Epithelial cell of prostate (primary cell): ENCODE measurements around the gene SYT2.
"Not testable (repeated sequence)": the region's sequence is repeated elsewhere in the genome, so short reads cannot be mapped to it uniquely, and the experiment has no call there.

Experiments
- DNase-seq: peaks from one replicate; pipeline ENCODE4 v3.0.0-alpha.2; 2011; ENCODE audit warnings: low read depth, low spot score
- H3K27ac ChIP-seq: fragments of 450-650 bp; 2 replicates; pipeline ENCODE4 v1.5.1; 2017; ENCODE audit warnings: mild to moderate bottlenecking

SYT2 gene

GRCh38 chr1:202603435-202603834 is 106.8 kb downstream of the SYT2 start:
- no peak for DNase-seq
- H3K27ac ChIP-seq, result no peak overlapping the region

- no peak for DNase-seq
- H3K27ac ChIP-seq, result no peak overlapping the region
Measured at GRCh38 chr1:202600432-202601041, 109.7 kb downstream of the SYT2 start.

GRCh38 chr1:202599669-202600431 is 110.4 kb downstream of the SYT2 start:
- no peak overlapping the region for H3K27ac ChIP-seq
- DNase-seq, result no peak

GRCh38 chr1:202597090-202597761 is 113.0 kb downstream of the SYT2 start:
- no peak for DNase-seq
- H3K27ac ChIP-seq, result no peak overlapping the region

- no peak for DNase-seq
- H3K27ac ChIP-seq, result no peak overlapping the region
Measured at GRCh38 chr1:202596638-202597037, 113.6 kb downstream of the SYT2 start.

- DNase-seq, result peak; percentile 92
- peak overlapping the region; percentile 96 for H3K27ac ChIP-seq
Measured at GRCh38 chr1:202593845-202594244, 116.4 kb downstream of the SYT2 start.

GRCh38 chr1:202592146-202592545 is 118.1 kb downstream of the SYT2 start:
- peak overlapping the region; percentile 96 for H3K27ac ChIP-seq

GRCh38 chr1:202591515-202591914 is 118.7 kb downstream of the SYT2 start:
- H3K27ac ChIP-seq, result peak overlapping the region; percentile 96

More at GRCh38 chr1:202592146-202592545, 118.1 kb downstream of the SYT2 start:
- no peak for DNase-seq

GRCh38 chr1:202590975-202591411 is 119.3 kb downstream of the SYT2 start:
- no peak for DNase-seq
- peak overlapping the region; percentile 96 for H3K27ac ChIP-seq

More at GRCh38 chr1:202591515-202591914, 118.7 kb downstream of the SYT2 start:
- DNase-seq, result no peak

GRCh38 chr1:202590126-202590525 is 120.1 kb downstream of the SYT2 start:
- H3K27ac ChIP-seq, result peak overlapping the region; percentile 96

GRCh38 chr1:202589190-202589930 is 120.9 kb downstream of the SYT2 start:
- H3K27ac ChIP-seq, result peak overlapping the region; percentile 96
- DNase-seq, result peak; percentile 94

More at GRCh38 chr1:202590126-202590525, 120.1 kb downstream of the SYT2 start:
- no peak for DNase-seq

- DNase-seq, result no peak
- H3K27ac ChIP-seq, result peak overlapping the region; percentile 96
Measured at GRCh38 chr1:202588503-202589189, 121.6 kb downstream of the SYT2 start.

GRCh38 chr1:202587859-202588485 is 122.3 kb downstream of the SYT2 start:
- peak overlapping the region; percentile 96 for H3K27ac ChIP-seq
- DNase-seq, result no peak

- H3K27ac ChIP-seq, result peak overlapping the region; percentile 96
- no peak for DNase-seq
Measured at GRCh38 chr1:202586871-202587270, 123.4 kb downstream of the SYT2 start.

- H3K27ac ChIP-seq, result peak overlapping the region; percentile 96
- no peak for DNase-seq
Measured at GRCh38 chr1:202586018-202586821, 124.0 kb downstream of the SYT2 start.

- no peak for DNase-seq
- peak overlapping the region; percentile 96 for H3K27ac ChIP-seq
Measured at GRCh38 chr1:202585590-202585933, 124.7 kb downstream of the SYT2 start.

- H3K27ac ChIP-seq, result no peak overlapping the region
- no peak for DNase-seq
Measured at GRCh38 chr1:202584707-202585589, 125.3 kb downstream of the SYT2 start.

GRCh38 chr1:202582350-202582749 is 127.9 kb downstream of the SYT2 start:
- DNase-seq, H3K27ac ChIP-seq: not testable (repeated sequence)
